ENCODE measurements around the gene PROX2.
A peak's percentile ranks its signal among the peaks of the same experiment; 100 is the strongest.

The PROX2 gene

GRCh38 chr14:74882103-74882920, 6.4 kb upstream of the PROX2 start:
- DNase-seq (ENCODE audit: low read depth, low spot score) = no peak
- peak overlapping the region; percentile 95 for H3K27ac ChIP-seq

GRCh38 chr14:74881431-74882102, 5.6 kb upstream of the PROX2 start, which contains the start of gene DLST:
DLST (plus strand) TSS chr14:74881916; CDS start chr14:74881954, 38 bp downstream.
- no peak for DNase-seq (ENCODE audit: low read depth, low spot score)
- peak within 1 kb of the TSS; percentile 95 for H3K27ac ChIP-seq

- H3K27ac ChIP-seq = no peak overlapping the region
- DNase-seq (ENCODE audit: low read depth, low spot score) = no peak
These were observed 3.7 kb upstream of the PROX2 start for GRCh38 chr14:74879427-74880182.

- DNase-seq (ENCODE audit: low read depth, low spot score) = no peak
- no peak overlapping the region for H3K27ac ChIP-seq
These were observed 741 bp downstream of the PROX2 start for GRCh38 chr14:74875204-74875603.

GRCh38 chr14:74871819-74872218, 4.1 kb downstream of the PROX2 start:
- no peak for DNase-seq (ENCODE audit: low read depth, low spot score)
- no peak overlapping the region for H3K27ac ChIP-seq

GRCh38 chr14:74868739-74869138, 7.2 kb downstream of the PROX2 start:
- H3K27ac ChIP-seq = no peak overlapping the region
- DNase-seq (ENCODE audit: low read depth, low spot score) = no peak

- H3K27ac ChIP-seq = no peak overlapping the region
- DNase-seq (ENCODE audit: low read depth, low spot score) = no peak
These were observed 8.3 kb downstream of the PROX2 start for GRCh38 chr14:74867673-74868072.

GRCh38 chr14:74866708-74867389, 9.1 kb downstream of the PROX2 start:
- no peak overlapping the region for H3K27ac ChIP-seq

GRCh38 chr14:74865156-74865555, 10.8 kb downstream of the PROX2 start:
- DNase-seq (ENCODE audit: low read depth, low spot score) = no peak
- H3K27ac ChIP-seq = no peak overlapping the region

More at GRCh38 chr14:74866708-74867389, 9.1 kb downstream of the PROX2 start:
- no peak for DNase-seq (ENCODE audit: low read depth, low spot score)

GRCh38 chr14:74864198-74864597, 11.7 kb downstream of the PROX2 start:
- H3K27ac ChIP-seq = no peak overlapping the region
- DNase-seq (ENCODE audit: low read depth, low spot score) = no peak

- no peak for DNase-seq (ENCODE audit: low read depth, low spot score)
These were observed 12.7 kb downstream of the PROX2 start for GRCh38 chr14:74863274-74863673.

GRCh38 chr14:74861734-74862090, 14.2 kb downstream of the PROX2 start:
- H3K27ac ChIP-seq = no peak overlapping the region
- DNase-seq (ENCODE audit: low read depth, low spot score) = no peak

More at GRCh38 chr14:74863274-74863673, 12.7 kb downstream of the PROX2 start:
- no peak overlapping the region for H3K27ac ChIP-seq

GRCh38 chr14:74860899-74861733, 14.8 kb downstream of the PROX2 start:
- DNase-seq (ENCODE audit: low read depth, low spot score) = peak; percentile 24
- H3K27ac ChIP-seq = no peak overlapping the region

GRCh38 chr14:74859757-74860552, 16.0 kb downstream of the PROX2 start:
- no peak for DNase-seq (ENCODE audit: low read depth, low spot score)
- no peak overlapping the region for H3K27ac ChIP-seq

- no peak for DNase-seq (ENCODE audit: low read depth, low spot score)
- H3K27ac ChIP-seq = no peak overlapping the region
These were observed 17.9 kb downstream of the PROX2 start for GRCh38 chr14:74858022-74858421.

GRCh38 chr14:74856366-74856765, 19.6 kb downstream of the PROX2 start:
- no peak for DNase-seq (ENCODE audit: low read depth, low spot score)
- H3K27ac ChIP-seq = no peak overlapping the region

- DNase-seq (ENCODE audit: low read depth, low spot score) = no peak
These were observed 20.0 kb downstream of the PROX2 start for GRCh38 chr14:74855945-74856344.

GRCh38 chr14:74855021-74855420, 20.9 kb downstream of the PROX2 start:
- DNase-seq (ENCODE audit: low read depth, low spot score) = no peak
- no peak overlapping the region for H3K27ac ChIP-seq

More at GRCh38 chr14:74855945-74856344, 20.0 kb downstream of the PROX2 start:
- H3K27ac ChIP-seq = no peak overlapping the region

GRCh38 chr14:74853581-74853980, 22.4 kb downstream of the PROX2 start:
- DNase-seq (ENCODE audit: low read depth, low spot score) = no peak
- H3K27ac ChIP-seq = no peak overlapping the region

Data from epithelial cell of prostate (primary cell).